Right atrium auricular region (tissue), 2 donors: ENCODE measurements around the gene RTP5. TPM values are rescaled to one million over a fixed set of nuclear protein-coding genes. Genes with fewer than 3 reads are reported as not detected.

Experiments used
- DNase-seq: peaks from one replicate; pipeline ENCODE4 v3.0.0-alpha.2; 2019; ENCODE audit warnings: low spot score
- H3K27ac ChIP-seq, 2 donors: fragments of 200-600 bp; sonication (generic); 1 replicate in 1 of 2; 2 replicates in 1 of 2; pipeline ENCODE4 v1.5.1; 2016 to 2019
- H3K27me3 ChIP-seq, 2 donors: fragments of 200-600 bp; sonication (generic); one replicate each; pipeline versions ENCODE4 v1.5.1 to v1.6.0; 2017 to 2019
- H3K36me3 ChIP-seq: fragments of 200-600 bp; sonication (generic); one replicate; pipeline ENCODE4 v1.5.1; 2016
- H3K4me1 ChIP-seq, 2 donors: fragments of 200-600 bp; sonication (generic); one replicate each; pipeline versions ENCODE4 v1.5.1 to v1.6.0; 2017 to 2019
- H3K4me3 ChIP-seq, 2 donors: fragments of 200-600 bp; sonication (generic); 1 replicate in 1 of 2; 2 replicates in 1 of 2; pipeline ENCODE4 v1.5.1; 2017 to 2019; ENCODE audit warnings: mild to moderate bottlenecking in 1 of 2, moderate library complexity in 1 of 2
- H3K9me3 ChIP-seq, 2 donors: fragments of 200-600 bp; sonication (generic); one replicate each; pipeline ENCODE4 v1.5.1; 2019
- CTCF ChIP-seq, 2 donors: fragments of 200-600 bp; sonication (generic); IDR thresholded peaks; one replicate each; pipeline ENCODE4 v1.5.1; 2019; ENCODE audit warnings: antibody characterized with exemption in 2 of 2
- total RNA-seq, 2 donors: library from RNA; depleted of rRNA; stranded (reverse); fragments of >200 nt; gene quantifications; one replicate each; pipeline ENCODE4 v1.1.0, GENCODE V29; 2016

Gene RTP5
- total RNA-seq, 2 donors from 2014 or later, result not detected

GRCh38 chr2:241897231-241897916, 27.8 kb downstream of the RTP5 start:
- Histone ChIP-seq H3K36me3 (no peaks in the 10 kb centered on the region), H3K27ac (no peak overlapping the region), H3K4me1 (peaks cover 0 to 32% of the 10 kb centered on the region in 2 donors), H3K27me3 (no peaks in the 10 kb centered on the region), H3K4me3 (no peak overlapping the region), H3K9me3 (no peaks in the 10 kb centered on the region)
- no peak for TF ChIP-seq CTCF (IDR thresholded peaks at IDR 0.05)
- no peak for DNase-seq

DNA sequence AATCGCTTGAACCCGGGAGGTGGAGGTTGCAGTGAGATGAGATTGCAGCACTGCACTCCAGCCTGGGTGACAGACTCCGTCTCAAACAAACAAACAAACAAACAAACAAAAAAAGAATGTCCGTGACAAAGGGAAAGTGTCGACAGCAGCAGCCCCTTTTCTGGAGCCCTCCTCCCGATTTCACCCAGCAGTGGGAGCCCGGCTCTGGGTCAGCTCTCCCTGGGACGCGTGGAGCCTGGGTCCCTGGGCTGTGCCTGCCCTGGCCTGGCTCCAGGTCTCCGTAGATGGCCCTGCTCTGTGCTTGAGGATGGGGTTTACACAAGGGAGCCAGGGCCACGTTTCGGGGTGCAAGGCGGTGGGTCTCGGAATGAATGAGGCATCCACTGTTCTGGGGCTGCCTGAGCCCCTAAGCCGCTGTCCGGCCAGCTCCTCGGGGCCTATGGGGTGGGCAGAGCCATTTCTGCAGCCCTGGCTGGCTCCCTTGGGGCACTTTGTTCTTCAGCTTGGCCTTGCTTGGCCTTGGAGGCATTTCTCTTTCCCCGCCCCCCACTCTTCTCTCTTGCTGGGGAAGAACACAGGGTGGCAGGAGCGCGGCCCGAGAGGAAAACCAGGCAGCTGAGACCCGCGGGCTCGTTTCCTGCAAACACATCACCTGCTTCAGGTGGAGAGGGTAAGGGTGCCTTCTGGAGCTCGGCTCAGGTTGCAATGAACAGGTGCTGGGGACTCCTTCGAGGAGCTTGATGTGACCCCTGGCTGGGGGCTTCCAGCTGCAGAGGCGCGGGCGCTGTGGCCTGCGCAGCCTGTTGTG, 29.1 kb downstream of the RTP5 start:
- H3K4me3 ChIP-seq, result no peak overlapping the region
- peaks cover 0 to 34% of the 10 kb centered on the region in 2 donors for H3K4me1 ChIP-seq
- no peaks in the 10 kb centered on the region for H3K9me3 ChIP-seq
- DNase-seq, result no peak
- H3K27ac ChIP-seq, result no peak overlapping the region
- no peak for TF ChIP-seq CTCF (IDR thresholded peaks at IDR 0.05)
- H3K36me3 ChIP-seq, result no peaks in the 10 kb centered on the region
- no peaks in the 10 kb centered on the region for H3K27me3 ChIP-seq

DNA sequence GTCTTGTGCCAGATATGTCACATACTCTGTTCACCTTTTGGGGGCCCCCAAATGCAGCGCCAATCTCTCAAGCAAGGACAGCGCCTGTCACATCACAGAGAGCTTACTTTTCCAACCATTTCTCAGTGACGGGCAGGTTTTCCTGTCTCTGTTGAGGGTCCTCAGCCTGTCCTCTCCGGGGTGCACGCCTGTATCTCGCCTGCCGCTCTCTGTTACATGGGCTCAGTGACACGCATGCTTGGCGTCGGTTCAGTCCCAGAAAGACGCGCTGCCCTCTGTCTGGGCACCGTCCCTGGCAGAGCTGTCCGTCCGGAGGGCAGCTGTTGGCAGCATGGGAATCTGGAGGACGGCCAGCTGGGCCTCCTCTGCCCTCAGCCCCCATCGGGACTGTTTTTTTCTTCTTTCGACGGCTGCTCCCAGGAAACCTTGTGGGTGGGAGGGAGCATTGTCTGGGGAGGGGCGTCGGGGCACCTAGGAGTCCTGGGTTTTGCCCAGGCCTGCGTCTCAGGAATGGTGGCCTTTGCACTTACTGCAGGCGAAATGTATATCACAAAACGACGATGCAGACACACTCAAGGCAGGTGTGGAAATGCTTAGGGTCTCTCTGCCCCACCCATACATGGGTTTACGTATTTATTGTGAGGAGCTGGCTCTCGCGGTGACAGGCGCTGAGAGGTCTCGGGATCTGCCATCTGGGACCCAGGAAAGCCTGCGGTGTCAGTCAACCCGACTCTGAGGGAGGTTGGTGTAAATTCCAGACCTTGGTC, 30.9 kb downstream of the RTP5 start:
- DNase-seq, result no peak

GRCh38 chr2:241901018-241901380, 31.5 kb downstream of the RTP5 start:
- H3K4me1 ChIP-seq, result peaks cover 0 to 31% of the 10 kb centered on the region in 2 donors
- no peak overlapping the region for H3K27ac ChIP-seq
- no peak overlapping the region for H3K4me3 ChIP-seq
- no peaks in the 10 kb centered on the region for H3K9me3 ChIP-seq
- DNase-seq, result no peak
- H3K36me3 ChIP-seq, result no peaks in the 10 kb centered on the region
- no peaks in the 10 kb centered on the region for H3K27me3 ChIP-seq
- no peak for TF ChIP-seq CTCF (IDR thresholded peaks at IDR 0.05)

More for the DNA sequence above, 30.9 kb downstream of the RTP5 start:
- Histone ChIP-seq H3K27me3 (no peaks in the 10 kb centered on the region), H3K27ac (no peak overlapping the region), H3K4me3 (no peak overlapping the region), H3K36me3 (no peaks in the 10 kb centered on the region), H3K4me1 (peaks cover 0 to 34% of the 10 kb centered on the region in 2 donors), H3K9me3 (no peaks in the 10 kb centered on the region)
- no peak for TF ChIP-seq CTCF (IDR thresholded peaks at IDR 0.05)

DNA sequence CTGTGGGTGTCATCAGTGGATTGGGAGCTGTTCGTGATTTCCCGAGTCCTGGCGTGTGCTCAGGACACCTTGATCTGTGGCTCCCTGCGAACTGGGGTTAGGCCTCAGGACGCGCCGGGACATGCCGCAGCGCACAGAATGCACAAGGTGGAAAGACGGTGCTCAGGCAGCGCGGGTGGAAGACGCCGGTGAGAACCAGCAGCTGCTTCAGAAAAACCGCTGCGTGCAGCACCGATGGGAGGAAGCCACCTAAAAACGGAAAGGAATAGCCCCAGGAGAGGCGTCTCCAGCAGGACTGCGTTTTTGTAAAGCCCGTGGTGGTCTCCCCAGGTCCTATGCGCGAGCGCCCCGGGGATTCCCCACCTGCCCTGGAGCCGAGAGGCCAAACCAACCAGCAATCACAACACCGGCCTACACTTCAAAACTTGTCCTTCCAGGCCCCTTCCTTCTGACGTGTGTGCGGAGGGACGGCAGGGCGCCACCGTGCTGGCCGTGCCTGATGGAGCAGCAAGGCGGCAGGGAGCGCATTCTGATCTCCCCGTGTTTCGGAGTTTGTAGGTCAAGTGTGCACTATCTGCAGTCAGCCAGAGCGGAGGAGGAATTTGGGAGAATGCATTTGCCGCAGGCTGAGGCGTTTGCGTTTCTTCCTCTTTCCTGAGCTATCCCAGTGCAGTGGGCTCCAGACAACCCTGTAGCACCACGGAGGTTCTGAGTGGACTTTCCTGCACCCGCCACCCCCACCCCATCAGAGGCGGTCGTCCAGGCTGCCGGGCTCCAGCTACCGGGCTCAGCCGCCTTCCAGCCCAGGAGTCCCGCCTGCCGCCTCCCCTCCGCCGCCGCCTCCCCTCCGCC, 32.2 kb downstream of the RTP5 start:
- H3K36me3 ChIP-seq, result no peaks in the 10 kb centered on the region
- peak overlapping the region in 1 of 2 donors; percentile 50 for H3K4me3 ChIP-seq
- H3K27ac ChIP-seq, result no peak overlapping the region
- no peaks in the 10 kb centered on the region for H3K9me3 ChIP-seq
- no peak for DNase-seq
- H3K27me3 ChIP-seq, result no peaks in the 10 kb centered on the region
- H3K4me1 ChIP-seq, result peaks cover 0 to 29% of the 10 kb centered on the region in 2 donors
- TF ChIP-seq CTCF (IDR thresholded peaks at IDR 0.05), result peak in 1 of 2 donors; percentile 31
